HG03520 (cell line): ENCODE results near the gene MEA1.
"Not testable (repeated sequence)": the region's sequence is repeated elsewhere in the genome, so short reads cannot be mapped to it uniquely, and the experiment has no call there.

ENCODE experiments used
- ATAC-seq: cut with Tn5 transposase; IDR thresholded peaks from one replicate; pipeline ENCODE4 v1.9.1; 2021; ENCODE audit warnings: mild to moderate bottlenecking, moderate library complexity; ENCODE audit not compliant: unreplicated experiment

The MEA1 gene

DNA sequence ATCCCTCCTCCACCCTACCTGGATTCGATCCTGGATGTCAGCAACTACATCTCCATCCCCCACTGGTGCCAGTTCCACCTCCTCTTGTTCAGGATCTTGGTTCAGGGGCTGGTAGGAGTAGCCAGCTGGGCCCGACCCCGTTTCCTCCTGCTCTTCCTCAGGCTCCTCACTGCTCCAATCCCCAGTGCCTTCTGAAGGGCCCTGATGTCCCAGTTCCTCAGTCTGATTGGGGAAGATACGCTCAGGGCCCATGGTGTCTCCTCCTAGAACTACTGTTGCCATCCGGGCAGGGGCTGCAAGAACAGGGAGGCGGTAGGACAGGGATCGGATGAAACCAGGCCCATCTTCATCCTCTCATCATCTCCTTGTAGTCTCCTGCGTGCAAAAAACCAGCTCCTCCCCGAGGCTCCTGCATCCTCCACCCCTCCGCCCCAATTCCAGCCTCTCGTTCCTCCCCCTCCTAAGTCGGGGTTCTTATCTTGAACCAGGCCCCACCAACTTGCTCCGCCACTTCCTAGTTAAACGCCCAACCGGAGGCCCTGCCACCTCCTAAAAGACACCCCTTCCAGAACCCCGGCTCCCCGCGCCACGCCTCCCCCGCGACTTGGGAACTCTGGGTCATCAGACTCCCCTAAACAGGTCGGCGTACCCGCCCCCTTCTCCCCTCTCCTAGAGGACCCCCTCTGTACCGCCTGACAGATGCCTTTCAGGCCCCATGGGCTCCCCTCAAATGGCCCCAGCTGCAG, 476 bp downstream of the MEA1 start:
- no peak for ATAC-seq

DNA sequence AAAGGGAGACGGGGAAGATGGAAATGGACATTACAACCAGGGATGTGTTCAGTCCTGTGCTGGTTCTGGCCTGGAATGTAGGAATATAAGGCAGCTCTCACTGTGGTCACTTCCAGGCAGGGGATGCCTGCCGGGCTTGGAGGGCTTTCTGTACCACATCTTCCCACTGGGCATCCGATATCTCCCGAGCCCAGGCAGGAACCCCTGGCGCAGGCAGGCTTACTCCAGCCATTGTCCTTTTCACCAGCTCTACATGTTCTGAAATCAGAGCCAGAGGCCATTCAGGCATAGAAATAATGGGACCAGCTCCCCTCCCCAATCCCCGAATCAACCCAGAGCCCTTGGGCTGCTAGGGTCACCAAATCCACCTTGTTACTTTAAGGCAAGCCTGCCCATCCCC, 1.4 kb downstream of the MEA1 start:
- no peak for ATAC-seq

DNA sequence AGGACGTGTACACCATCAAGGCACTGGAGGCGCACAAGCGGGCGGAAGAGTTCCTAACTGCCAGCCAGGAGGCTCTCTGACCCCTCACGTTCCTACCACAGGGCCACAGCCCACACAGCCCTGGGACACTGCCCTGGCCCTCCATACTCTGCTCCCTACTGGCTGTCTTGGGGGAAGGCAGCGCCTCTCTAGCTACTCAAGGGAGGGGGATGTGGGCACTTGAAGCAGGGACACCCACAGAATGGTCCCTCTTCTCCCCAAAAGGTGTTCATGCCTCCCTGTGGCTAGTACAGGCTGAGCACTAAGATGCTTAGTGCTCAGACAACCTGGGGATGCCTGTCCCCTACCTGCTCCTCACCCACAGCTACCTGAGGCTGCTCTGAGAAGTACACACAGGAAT, 2.5 kb downstream of the MEA1 start:
- no peak for ATAC-seq

- ATAC-seq = no peak
These were observed 4.6 kb downstream of the MEA1 start for GRCh38 chr6:43009124-43009523.

DNA sequence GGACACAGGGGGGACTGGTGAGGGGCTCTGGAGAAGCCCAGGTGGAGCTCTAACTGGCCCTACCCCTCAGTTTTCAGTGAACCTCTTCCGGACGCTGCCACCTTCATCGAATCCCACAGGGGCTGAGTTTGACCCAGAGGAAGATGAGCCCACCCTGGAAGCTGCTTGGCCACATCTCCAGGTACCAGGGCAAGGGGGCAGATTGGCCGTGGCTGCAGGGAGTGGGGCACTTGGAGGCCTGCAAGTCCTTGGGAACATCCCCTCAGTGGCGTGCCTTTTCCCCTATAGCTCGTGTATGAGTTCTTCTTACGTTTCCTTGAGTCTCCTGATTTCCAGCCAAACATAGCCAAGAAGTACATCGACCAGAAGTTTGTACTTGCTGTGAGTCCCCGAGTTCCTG, 6.6 kb downstream of the MEA1 start:
- ATAC-seq = no peak

DNA sequence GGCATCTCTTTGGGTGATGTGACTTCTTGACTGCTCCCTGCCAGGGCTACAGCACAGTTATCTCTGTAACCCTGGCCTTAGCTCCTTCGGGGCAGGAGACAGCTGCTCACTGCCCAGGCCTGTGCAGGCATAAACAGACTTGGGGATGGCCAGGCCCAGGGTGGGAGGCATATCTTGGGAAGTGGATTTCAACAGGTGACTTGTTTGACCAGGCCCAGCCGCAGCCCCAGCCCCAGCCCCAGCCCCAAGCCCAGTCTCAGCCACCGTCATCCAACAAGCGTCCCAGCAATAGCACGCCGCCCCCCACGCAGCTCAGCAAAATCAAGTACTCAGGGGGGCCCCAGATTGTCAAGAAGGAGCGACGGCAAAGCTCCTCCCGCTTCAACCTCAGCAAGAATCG, 7.5 kb downstream of the MEA1 start:
- no peak for ATAC-seq

- no peak for ATAC-seq
These were observed 7.9 kb downstream of the MEA1 start for GRCh38 chr6:43005844-43006243.

DNA sequence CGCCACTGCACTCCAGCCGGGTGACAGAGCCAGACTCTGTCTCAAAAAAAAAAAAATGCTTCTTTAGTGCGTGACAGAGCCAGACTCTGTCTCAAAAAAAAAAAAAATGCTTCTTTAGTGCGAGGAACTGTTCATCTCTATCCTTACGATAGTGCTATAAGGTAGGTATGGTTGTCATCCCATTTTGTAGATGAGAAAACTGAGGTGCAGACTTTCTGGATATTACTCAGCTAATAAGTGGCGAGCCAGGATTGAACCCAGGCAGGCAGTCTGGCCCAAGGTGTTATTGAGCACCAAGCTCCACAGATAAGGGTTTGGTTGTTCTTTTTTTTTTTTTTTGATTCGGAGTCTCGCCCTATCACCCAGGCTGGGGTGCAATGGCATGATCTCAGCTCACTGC, 11.9 kb downstream of the MEA1 start:
- no peak for ATAC-seq

GRCh38 chr6:42998205-42998604, 15.5 kb downstream of the MEA1 start:
- ATAC-seq = not testable (repeated sequence)

DNA sequence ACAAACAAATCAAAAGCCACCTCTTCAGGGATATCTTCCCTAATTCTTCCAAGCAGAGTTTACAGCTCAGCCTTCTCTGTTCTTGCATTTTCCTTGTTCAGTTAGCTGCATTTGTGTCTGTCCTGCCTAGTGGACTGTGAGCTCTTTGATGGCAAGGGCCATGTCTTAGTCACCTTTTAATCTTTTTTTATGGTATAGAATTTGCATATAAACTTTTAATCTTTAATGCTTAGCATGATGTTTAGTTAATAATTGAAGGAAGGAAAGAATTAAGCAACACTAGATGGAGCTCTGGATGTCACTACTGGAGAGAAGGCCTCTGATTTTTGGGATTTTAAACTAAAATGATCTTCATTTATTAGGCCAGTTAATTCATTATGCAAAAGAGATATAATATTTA, 17.2 kb downstream of the MEA1 start:
- no peak for ATAC-seq

GRCh38 chr6:42993445-42993844, 20.3 kb downstream of the MEA1 start:
- ATAC-seq = no peak

DNA sequence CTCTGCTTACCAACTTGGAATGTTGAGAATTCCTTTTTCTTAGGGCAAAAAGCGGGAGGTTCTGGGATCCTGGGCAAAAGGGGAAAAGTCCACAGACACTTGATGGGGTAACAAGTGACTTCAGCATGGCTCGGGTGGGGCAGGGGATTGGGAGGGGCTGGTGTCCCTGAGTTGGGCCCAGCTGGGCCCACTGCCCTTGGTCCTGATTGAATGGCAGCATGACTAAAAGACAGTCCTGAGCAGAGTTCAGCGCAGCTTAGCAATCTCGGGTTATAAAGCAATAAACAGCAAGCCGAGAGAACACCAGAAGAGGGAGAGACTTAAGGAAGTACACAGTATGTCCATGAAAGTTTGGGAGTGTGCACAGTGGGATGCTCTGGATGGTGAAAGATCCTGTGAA, 23.8 kb downstream of the MEA1 start:
- ATAC-seq = no peak

GRCh38 chr6:42988486-42989020, 25.2 kb downstream of the MEA1 start:
- ATAC-seq = no peak

- ATAC-seq = no peak
These were observed 26.0 kb downstream of the MEA1 start for GRCh38 chr6:42987533-42988451.

- ATAC-seq = no peak
These were observed 28.7 kb downstream of the MEA1 start for GRCh38 chr6:42984924-42985475.

DNA sequence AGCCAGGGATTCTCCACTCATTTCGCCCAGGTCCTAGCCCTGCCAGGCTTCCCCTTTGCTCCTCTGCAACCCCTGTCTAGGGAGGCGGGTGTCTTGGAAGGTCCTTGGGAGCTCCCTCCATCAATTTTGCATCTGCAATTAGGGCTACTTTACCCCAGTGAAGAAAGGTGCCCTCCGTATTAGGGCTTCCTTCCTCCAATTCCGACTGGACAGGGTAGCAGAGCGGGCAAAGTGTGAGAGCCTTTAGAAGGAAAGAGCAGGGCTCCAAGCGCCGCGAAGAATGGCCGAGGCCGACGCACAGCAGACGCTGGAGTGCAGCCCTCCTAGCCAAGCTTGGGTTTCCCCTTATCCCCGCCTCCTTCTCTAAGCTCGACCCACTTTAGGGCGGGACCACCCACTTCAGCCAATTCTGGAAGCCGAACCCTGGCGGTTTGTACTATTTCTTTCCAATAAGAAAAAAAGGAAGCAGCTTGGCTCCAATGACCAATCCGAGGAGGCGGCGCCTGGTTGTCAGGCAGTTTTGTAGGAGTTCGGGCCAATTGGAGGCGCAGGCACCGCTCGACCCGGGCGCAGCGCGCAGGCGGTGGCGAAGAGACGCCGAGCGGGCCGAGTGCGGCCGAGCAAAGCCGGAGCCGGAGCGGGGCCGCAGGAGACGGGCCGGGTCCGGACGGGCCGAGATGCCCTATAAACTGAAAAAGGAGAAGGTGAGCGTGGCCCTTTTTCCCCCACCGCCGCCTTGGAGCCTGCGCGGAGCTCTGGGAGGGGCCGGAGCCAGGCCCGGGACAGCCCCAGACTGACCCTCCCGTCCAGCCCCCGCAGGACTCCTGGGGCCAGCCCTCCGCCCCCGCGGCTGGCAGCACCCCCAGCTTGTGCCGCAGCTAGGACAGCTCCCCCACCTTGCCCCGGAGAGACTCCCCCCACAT, 29.5 kb downstream of the MEA1 start, which contains the start of gene PPP2R5D:
TSS of gene PPP2R5D (plus strand) at position 570 of the 923 bp plus-strand sequence. CDS start at position 678, 108 bp downstream.
- ATAC-seq = peak; percentile 88

- no peak for ATAC-seq
These were observed 31.9 kb downstream of the MEA1 start for GRCh38 chr6:42981836-42982235.

DNA sequence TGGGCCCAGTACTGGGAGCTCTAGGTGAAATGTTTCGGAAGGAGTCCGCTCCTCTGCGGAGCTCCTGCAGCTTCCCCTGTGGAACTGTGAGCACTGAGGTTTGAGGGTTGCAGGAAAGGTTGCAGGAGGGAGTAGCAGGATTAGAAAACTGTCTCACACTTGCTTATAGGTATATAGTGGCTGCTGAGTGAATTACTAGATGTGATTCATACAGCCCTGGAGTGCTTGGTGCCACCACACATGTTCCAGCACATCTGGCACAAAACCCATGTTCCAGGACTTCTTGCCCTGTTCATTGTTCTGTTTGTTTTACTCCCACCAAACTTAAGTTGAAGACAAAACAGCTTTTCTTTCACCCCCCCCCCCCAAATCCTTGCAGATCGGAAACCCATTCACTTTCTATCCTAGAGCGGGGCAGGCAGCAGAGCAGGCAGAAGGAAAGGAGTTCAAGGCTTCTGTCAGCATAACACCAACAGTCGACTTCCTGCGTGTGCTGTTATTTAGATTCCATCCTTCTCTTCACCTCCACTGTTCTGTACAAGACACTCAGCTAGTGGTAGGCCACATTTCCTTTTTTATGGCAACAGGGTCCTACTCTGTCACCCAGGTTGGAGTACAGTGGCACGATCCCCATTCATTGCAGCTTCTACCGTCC, 34.1 kb downstream of the MEA1 start:
- ATAC-seq = no peak

DNA sequence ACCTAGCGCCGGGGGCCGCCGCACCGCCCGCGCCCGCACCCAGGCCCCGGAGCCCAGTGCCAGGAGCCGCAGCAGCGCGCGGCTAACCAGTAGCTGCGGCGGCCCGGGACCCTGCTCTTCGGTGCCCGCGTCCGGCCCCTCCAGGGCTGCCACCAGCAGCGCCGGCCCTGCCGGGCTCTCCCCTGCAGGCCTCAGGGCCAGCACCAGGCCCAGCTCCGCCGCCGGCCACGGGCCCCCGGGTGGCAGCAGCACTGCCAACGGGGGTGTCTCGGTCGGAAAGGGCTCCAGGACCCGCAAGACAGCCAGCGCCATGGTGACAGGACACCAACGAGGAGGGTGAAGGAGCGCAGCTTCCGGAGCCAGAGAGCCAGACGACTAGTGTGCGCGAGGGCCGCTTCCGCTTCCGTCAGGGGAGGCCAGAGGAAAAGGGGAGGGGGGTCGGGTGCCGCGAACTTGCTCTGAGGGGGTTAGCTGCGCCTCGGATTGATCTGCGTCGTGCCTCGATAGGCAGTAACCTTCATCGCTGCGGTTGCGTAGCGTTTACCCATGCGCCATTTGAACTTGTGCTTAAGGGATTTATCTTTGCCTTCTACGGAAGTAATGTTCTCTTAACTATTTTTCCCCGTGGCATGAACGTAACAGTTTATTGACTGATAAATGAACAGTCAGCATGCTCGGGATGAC, 34.8 kb downstream of the MEA1 start, which contains the start of gene PEX6:
TSS of gene PEX6 (minus strand) at position 343 of the 684 bp plus-strand sequence. CDS start at position 312, 31 bp downstream.
- ATAC-seq = peak; percentile 87
